K562 (cell line): ENCODE measurements around the gene TK1. TPM values are rescaled to one million over a fixed set of nuclear protein-coding genes. Genes with fewer than 3 reads are reported as not detected.
A peak's percentile ranks its signal among the peaks of the same experiment; 100 is the strongest.

ENCODE experiments used
- ETV1 ChIP-seq: fragments of 450-650 bp; conservative IDR thresholded peaks from 2 replicates; pipeline ENCODE4 v1.6.1; 2016; ENCODE audit warnings: missing genetic modification characterization, control low read depth, low read depth, missing compliant biosample characterization
- HCFC1 ChIP-seq: IDR thresholded peaks from 2 replicates; pipeline ENCODE4 v1.6.1; 2012; ENCODE audit warnings: low read depth, low read length, improper control_type of control experiment
- HDGF ChIP-seq: fragments of 450-650 bp; IDR thresholded peaks from 2 replicates; pipeline ENCODE4 v1.6.1; 2016
- MYC ChIP-seq, 2 experiments: fragments of 250-450 bp in 1 of 2; sonication (Bioruptor Pico) in 1 of 2; IDR thresholded peaks; 2 replicates each; pipeline versions ENCODE4 v1.5.1 to v1.6.1; 2012 to 2021; ENCODE audit warnings: low read depth in 2 of 2, borderline replicate concordance in 1 of 2, improper control_type of control experiment in 1 of 2, low read length in 1 of 2, mild to moderate bottlenecking in 1 of 2, moderate library complexity in 1 of 2
- NR2F6 ChIP-seq: fragments of 450-650 bp; formaldehyde crosslinking; IDR thresholded peaks from 2 replicates; pipeline ENCODE4 v1.4.0; 2020; ENCODE audit warnings: mild to moderate bottlenecking
- PCBP1 ChIP-seq: fragments of 200-400 bp; formaldehyde crosslinking; IDR thresholded peaks from 2 replicates; pipeline ENCODE4 v1.6.1; 2018; ENCODE audit warnings: mild to moderate bottlenecking, low read depth, low read length; ENCODE audit not compliant: poor library complexity, severe bottlenecking
- RBFOX2 ChIP-seq: fragments of 200-400 bp; formaldehyde crosslinking; IDR thresholded peaks from 2 replicates; pipeline ENCODE4 v1.6.1; 2017; ENCODE audit warnings: low read depth, mild to moderate bottlenecking, low read length, moderate library complexity
- RBM25 ChIP-seq: fragments of 200-400 bp; formaldehyde crosslinking; IDR thresholded peaks from 2 replicates; pipeline ENCODE4 v1.6.1; 2018; ENCODE audit warnings: low read length, low read depth, moderate library complexity; ENCODE audit not compliant: severe bottlenecking
- SMAD2 ChIP-seq: fragments of 150-350 bp; IDR thresholded peaks from 2 replicates; pipeline ENCODE4 v1.6.1; 2014; ENCODE audit warnings: low read depth, mild to moderate bottlenecking, low read length
- SRSF7 ChIP-seq: fragments of 200-400 bp; formaldehyde crosslinking; optimal IDR thresholded peaks from 2 replicates; pipeline ENCODE3; 2017; ENCODE audit warnings: mild to moderate bottlenecking, low read depth, low read length
- SRSF9 ChIP-seq: fragments of 200-400 bp; formaldehyde crosslinking; IDR thresholded peaks from 2 replicates; pipeline ENCODE4 v1.6.1; 2017; ENCODE audit warnings: low read depth, low read length, borderline replicate concordance
- TBL1XR1 ChIP-seq, 2 experiments: IDR thresholded peaks; 2 replicates each; pipeline ENCODE4 v1.6.1; 2012; ENCODE audit warnings: improper control_type of control experiment in 2 of 2, low read length in 2 of 2, mild to moderate bottlenecking in 1 of 2
- USF1 ChIP-seq: sonication (generic); formaldehyde crosslinking; IDR thresholded peaks from 2 replicates; pipeline ENCODE4 v1.9.0; 2022; ENCODE audit warnings: mild to moderate bottlenecking, missing genetic modification reagents
- ZNF263 ChIP-seq: sonication (generic); formaldehyde crosslinking; IDR thresholded peaks from 2 replicates; pipeline ENCODE4 v1.8.0; 2022; ENCODE audit warnings: mild to moderate bottlenecking, missing genetic modification reagents, borderline replicate concordance
- ZNF740 ChIP-seq, 3 experiments: fragments of 200-800 bp in 1 of 3; sonication (Bioruptor generic) in 1 of 3; sonication (generic) in 1 of 3; formaldehyde crosslinking in 1 of 3; IDR thresholded peaks; 2 replicates each; pipeline versions ENCODE4 v1.6.1 to v1.8.0; 2016 to 2022; ENCODE audit warnings: mild to moderate bottlenecking in 2 of 3, missing compliant biosample characterization in 2 of 3, missing genetic modification characterization in 2 of 3, missing genetic modification reagents in 1 of 3
- ZSCAN32 ChIP-seq: fragments of 450-650 bp; formaldehyde crosslinking; IDR thresholded peaks from 2 replicates; pipeline ENCODE4 v1.4.0; 2020; ENCODE audit warnings: mild to moderate bottlenecking, moderate library complexity
- polyA plus RNA-seq, 8 experiments: library from polyadenylated mRNA; depleted of rRNA in 4 of 8; stranded (reverse) in 5 of 8; unstranded in 3 of 8; fragments of >200 nt; fragmentation: Nextera tagmentation in 2 of 8; fragmentation: Illumina TruSeq in 1 of 8; extraction: Ambion mirVana in 2 of 8; extraction: Trizol in 1 of 8; gene quantifications; 2 replicates each; pipeline versions ENCODE4 v1.2.1 to v1.2.3, GENCODE V29; 2011 to 2014; ENCODE audit warnings: inconsistent platforms in 1 of 8, missing spikeins in 1 of 8
- total RNA-seq, 7 experiments: library from RNA; depleted of rRNA in 6 of 7; stranded (reverse); fragments of >200 nt in 6 of 7; fragmentation: Illumina TruSeq in 2 of 7; extraction: Trizol in 2 of 7; gene quantifications; 2 replicates each; pipeline versions ENCODE4 v1.2.1 to v1.2.3, GENCODE V29; 2011 to 2021; ENCODE audit warnings: low replicate concordance in 1 of 7
- TF ChIP-seq, protein P1 (sequence below): fragments of 450-650 bp; IDR thresholded peaks from 2 replicates; pipeline ENCODE4 v1.6.1; 2017; ENCODE audit warnings: antibody characterized with exemption, mild to moderate bottlenecking

Gene TK1
- total and polyA plus RNA-seq, 9 of the 15 experiments (the other 6 are each of a cell fraction or from before 2014, with no cell fraction given), result 8.4 to 280 (median 103) TPM

DNA sequence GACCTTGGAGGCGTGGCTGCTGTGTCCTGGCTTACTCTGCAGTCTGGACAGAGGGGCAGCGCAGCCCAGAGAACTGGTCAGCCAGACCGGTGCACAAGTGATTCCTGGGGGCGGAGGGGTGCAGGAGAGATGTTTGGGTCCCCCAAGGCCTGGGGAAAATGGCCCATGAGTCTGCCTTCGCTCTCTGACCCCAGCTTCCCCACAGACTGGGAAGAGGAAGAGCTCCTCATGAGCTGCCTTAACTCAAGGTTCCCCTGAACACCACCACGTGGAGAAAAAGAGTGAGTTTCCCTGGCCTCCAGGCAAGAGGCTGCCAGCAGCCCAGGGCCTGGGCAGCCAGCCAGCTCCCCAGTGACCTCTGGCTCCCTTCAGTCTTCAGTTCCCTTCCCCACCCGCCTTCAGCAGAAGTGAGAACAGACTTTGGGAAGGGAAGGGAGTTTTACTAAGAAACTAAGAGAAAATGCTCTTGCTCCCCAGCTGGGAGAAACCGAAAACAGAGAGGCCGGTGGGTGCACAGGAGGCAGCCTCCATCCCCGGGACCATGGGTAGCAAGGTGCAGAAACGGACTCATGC, 42.6 kb downstream of the TK1 start (continued):
- TF ChIP-seq, protein P1, sequence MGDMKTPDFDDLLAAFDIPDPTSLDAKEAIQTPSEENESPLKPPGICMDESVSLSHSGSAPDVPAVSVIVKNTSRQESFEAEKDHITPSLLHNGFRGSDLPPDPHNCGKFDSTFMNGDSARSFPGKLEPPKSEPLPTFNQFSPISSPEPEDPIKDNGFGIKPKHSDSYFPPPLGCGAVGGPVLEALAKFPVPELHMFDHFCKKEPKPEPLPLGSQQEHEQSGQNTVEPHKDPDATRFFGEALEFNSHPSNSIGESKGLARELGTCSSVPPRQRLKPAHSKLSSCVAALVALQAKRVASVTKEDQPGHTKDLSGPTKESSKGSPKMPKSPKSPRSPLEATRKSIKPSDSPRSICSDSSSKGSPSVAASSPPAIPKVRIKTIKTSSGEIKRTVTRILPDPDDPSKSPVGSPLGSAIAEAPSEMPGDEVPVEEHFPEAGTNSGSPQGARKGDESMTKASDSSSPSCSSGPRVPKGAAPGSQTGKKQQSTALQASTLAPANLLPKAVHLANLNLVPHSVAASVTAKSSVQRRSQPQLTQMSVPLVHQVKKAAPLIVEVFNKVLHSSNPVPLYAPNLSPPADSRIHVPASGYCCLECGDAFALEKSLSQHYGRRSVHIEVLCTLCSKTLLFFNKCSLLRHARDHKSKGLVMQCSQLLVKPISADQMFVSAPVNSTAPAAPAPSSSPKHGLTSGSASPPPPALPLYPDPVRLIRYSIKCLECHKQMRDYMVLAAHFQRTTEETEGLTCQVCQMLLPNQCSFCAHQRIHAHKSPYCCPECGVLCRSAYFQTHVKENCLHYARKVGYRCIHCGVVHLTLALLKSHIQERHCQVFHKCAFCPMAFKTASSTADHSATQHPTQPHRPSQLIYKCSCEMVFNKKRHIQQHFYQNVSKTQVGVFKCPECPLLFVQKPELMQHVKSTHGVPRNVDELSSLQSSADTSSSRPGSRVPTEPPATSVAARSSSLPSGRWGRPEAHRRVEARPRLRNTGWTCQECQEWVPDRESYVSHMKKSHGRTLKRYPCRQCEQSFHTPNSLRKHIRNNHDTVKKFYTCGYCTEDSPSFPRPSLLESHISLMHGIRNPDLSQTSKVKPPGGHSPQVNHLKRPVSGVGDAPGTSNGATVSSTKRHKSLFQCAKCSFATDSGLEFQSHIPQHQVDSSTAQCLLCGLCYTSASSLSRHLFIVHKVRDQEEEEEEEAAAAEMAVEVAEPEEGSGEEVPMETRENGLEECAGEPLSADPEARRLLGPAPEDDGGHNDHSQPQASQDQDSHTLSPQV, result peak; percentile 90
- TF ChIP-seq RBFOX2 (no peak; the same call in 1 of the 2 replicates), ZSCAN32 (CRISPR knock-in tag) (no peak), NR2F6 (CRISPR knock-in tag) (no peak), ETV1 (no peak), ZNF263 (CRISPR knock-in tag) (no peak), PCBP1 (no peak), SMAD2 (no peak), SRSF7 (no peak), ZNF740 (CRISPR knock-in tag; IDR thresholded peaks at IDR 0.05) (0 out of 2 replicates have a peak, but pooled peaks have one; percentile 25), ZNF740 (tag; IDR thresholded peaks at IDR 0.05) (no peak), TBL1XR1 (IDR thresholded peaks at IDR 0.05; ENCODE audit: low read length in 2 of 2) (no peak), USF1 (CRISPR knock-in tag) (peak; percentile 52), HCFC1 (no peak), MYC (IDR thresholded peaks at IDR 0.05; ENCODE audit: low read depth, low read length) (peak; percentile 88), MYC (CRISPR knock-in tag; IDR thresholded peaks at IDR 0.05; ENCODE audit: borderline replicate concordance, low read depth) (no peak), HDGF (no peak), RBM25 (no peak), SRSF9 (no peak)
